H9 (cell line): ENCODE measurements around the gene PITPNM1. TPM values are rescaled to one million over a fixed set of nuclear protein-coding genes. Genes with fewer than 3 reads are reported as not detected.

Experiments used
- DNase-seq: peaks from one replicate; pipeline ENCODE4 v3.0.0-alpha.2; 2017
- H2AFZ ChIP-seq: one replicate; pipeline ENCODE4 v1.6.1; 2013; ENCODE audit warnings: mild to moderate bottlenecking, low read length, control low read depth, moderate library complexity
- H2AK5ac ChIP-seq: 2 replicates; pipeline ENCODE4 v1.6.1; 2013; ENCODE audit warnings: low read length, control low read depth, mixed read lengths; ENCODE audit not compliant: insufficient read length
- H2BK120ac ChIP-seq: one replicate; pipeline ENCODE4 v1.6.1; 2013; ENCODE audit warnings: low read depth, mild to moderate bottlenecking, low read length, control low read depth, inconsistent platforms; ENCODE audit not compliant: poor library complexity, severe bottlenecking
- H2BK12ac ChIP-seq: 2 replicates; pipeline ENCODE4 v1.6.1; 2013; ENCODE audit warnings: low read length, control low read depth, mixed read lengths, low read depth; ENCODE audit not compliant: insufficient read length
- H2BK15ac ChIP-seq: 2 replicates; pipeline ENCODE4 v1.6.1; 2013; ENCODE audit warnings: low read depth, low read length, control low read depth
- H2BK20ac ChIP-seq: one replicate; pipeline ENCODE4 v1.6.1; 2013; ENCODE audit warnings: low read depth, mild to moderate bottlenecking, low read length, control low read depth, inconsistent platforms; ENCODE audit not compliant: poor library complexity, severe bottlenecking
- H2BK5ac ChIP-seq: 2 replicates; pipeline ENCODE4 v1.6.1; 2013; ENCODE audit warnings: low read length, control low read depth, mixed read lengths; ENCODE audit not compliant: insufficient read length
- H3K14ac ChIP-seq: 2 replicates; pipeline ENCODE4 v1.6.1; 2013; ENCODE audit warnings: low read length, control low read depth; ENCODE audit not compliant: insufficient read depth
- H3K18ac ChIP-seq: 2 replicates; pipeline ENCODE4 v1.6.1; 2013; ENCODE audit warnings: low read depth, mild to moderate bottlenecking, mixed read lengths, low read length, control low read depth; ENCODE audit not compliant: insufficient read length
- H3K23ac ChIP-seq: 2 replicates; pipeline ENCODE4 v1.6.1; 2013; ENCODE audit warnings: low read length, control low read depth, mixed read lengths, low read depth; ENCODE audit not compliant: insufficient read length
- H3K23me2 ChIP-seq: 2 replicates; pipeline ENCODE4 v1.6.1; 2013; ENCODE audit warnings: low read depth, mild to moderate bottlenecking, mixed read lengths, low read length, control low read depth; ENCODE audit not compliant: insufficient read length, poor library complexity, severe bottlenecking
- H3K27ac ChIP-seq: 2 replicates; pipeline ENCODE4 v1.5.1; 2013; ENCODE audit warnings: low read length, control low read depth, mixed read lengths, low read depth; ENCODE audit not compliant: insufficient read length
- H3K27me3 ChIP-seq: 2 replicates; pipeline ENCODE4 v1.6.1; 2013; ENCODE audit warnings: low read length, control low read depth, inconsistent platforms; ENCODE audit not compliant: insufficient read depth
- H3K4ac ChIP-seq: 2 replicates; pipeline ENCODE4 v1.6.1; 2013; ENCODE audit warnings: low read depth, mild to moderate bottlenecking, control low read depth, inconsistent platforms, low read length, moderate library complexity
- H3K4me1 ChIP-seq: 2 replicates; pipeline ENCODE4 v1.6.1; 2013; ENCODE audit warnings: low read length, control low read depth, inconsistent platforms; ENCODE audit not compliant: insufficient read depth
- H3K4me2 ChIP-seq: 2 replicates; pipeline ENCODE4 v1.6.1; 2013; ENCODE audit warnings: low read length, control low read depth, mixed read lengths; ENCODE audit not compliant: insufficient read length, insufficient read depth
- H3K56ac ChIP-seq: 2 replicates; pipeline ENCODE4 v1.6.1; 2013; ENCODE audit warnings: low read depth, mild to moderate bottlenecking, mixed read lengths, low read length, control low read depth; ENCODE audit not compliant: insufficient read length
- H3K79me1 ChIP-seq: 2 replicates; pipeline ENCODE4 v1.6.1; 2013; ENCODE audit warnings: low read depth, mild to moderate bottlenecking, moderate library complexity, low read length, control low read depth, inconsistent platforms; ENCODE audit not compliant: insufficient read depth, poor library complexity, severe bottlenecking
- H3K79me2 ChIP-seq: 2 replicates; pipeline ENCODE4 v1.6.1; 2013; ENCODE audit warnings: low read length, control low read depth, inconsistent platforms; ENCODE audit not compliant: insufficient read depth
- H3K9ac ChIP-seq: 2 replicates; pipeline ENCODE4 v1.6.1; 2013; ENCODE audit warnings: low read length, control low read depth, mixed read lengths; ENCODE audit not compliant: insufficient read length; ENCODE audit errors: extremely low read depth
- H3K9me3 ChIP-seq: one replicate; pipeline ENCODE4 v1.6.1; 2013; ENCODE audit warnings: low read depth, low read length, inconsistent platforms; ENCODE audit not compliant: control insufficient read depth
- H3T11ph ChIP-seq: one replicate; pipeline ENCODE4 v1.6.1; 2013; ENCODE audit warnings: mild to moderate bottlenecking, low read length, control low read depth, inconsistent platforms
- H4K20me1 ChIP-seq: one replicate; pipeline ENCODE4 v1.6.1; 2013; ENCODE audit not compliant: control insufficient read depth, insufficient read length, insufficient read depth
- H4K5ac ChIP-seq: 2 replicates; pipeline ENCODE4 v1.6.1; 2013; ENCODE audit warnings: low read depth, mild to moderate bottlenecking, mixed read lengths, low read length, control low read depth; ENCODE audit not compliant: insufficient read length
- H4K8ac ChIP-seq: replicated peaks from 2 replicates; pipeline ENCODE4 v1.6.1; 2013; ENCODE audit warnings: low read length, control low read depth, mixed read lengths, low read depth; ENCODE audit not compliant: insufficient read length
- H4K91ac ChIP-seq: 2 replicates; pipeline ENCODE4 v1.6.1; 2013; ENCODE audit warnings: low read depth, mild to moderate bottlenecking, moderate library complexity, mixed read lengths, low read length, control low read depth; ENCODE audit not compliant: insufficient read length
- H3K27ac Mint-ChIP-seq, 3 experiments: 2 replicates in 2 of 3; 3 replicates in 1 of 3; pipeline ENCODE4 v1.8.0; 2020 to 2021; ENCODE audit warnings: mixed read lengths in 3 of 3, mild to moderate bottlenecking in 1 of 3, moderate library complexity in 1 of 3
- H3K27me3 Mint-ChIP-seq: 2 replicates; pipeline ENCODE4 v1.8.0; 2021; ENCODE audit warnings: low read depth, mild to moderate bottlenecking, moderate library complexity, mixed read lengths
- H3K36me3 Mint-ChIP-seq, 3 experiments: 2 replicates in 2 of 3; 3 replicates in 1 of 3; pipeline ENCODE4 v1.8.0; 2020 to 2021; ENCODE audit warnings: low read depth in 3 of 3, mixed read lengths in 3 of 3; ENCODE audit not compliant: insufficient read depth in 1 of 3
- H3K4me1 Mint-ChIP-seq, 2 experiments: 2 replicates each; pipeline ENCODE4 v1.8.0; 2020; ENCODE audit warnings: mixed read lengths in 2 of 2
- H3K4me3 Mint-ChIP-seq, 2 experiments: 2 replicates in 1 of 2; 3 replicates in 1 of 2; pipeline ENCODE4 v1.8.0; 2020 to 2021; ENCODE audit warnings: mild to moderate bottlenecking in 2 of 2, mixed read lengths in 2 of 2, moderate library complexity in 1 of 2
- H3K9me3 Mint-ChIP-seq, 2 experiments: 2 replicates in 1 of 2; 3 replicates in 1 of 2; pipeline ENCODE4 v1.8.0; 2020; ENCODE audit warnings: mild to moderate bottlenecking in 2 of 2, mixed read lengths in 2 of 2, moderate library complexity in 1 of 2
- CTCF ChIP-seq: fragments of 200-600 bp; sonication (generic); conservative IDR thresholded peaks from 3 replicates; pipeline ENCODE4 v1.8.0; 2021; ENCODE audit warnings: antibody characterized with exemption, mild to moderate bottlenecking
- WGBS: extraction: QIAGEN DNeasy Blood & Tissue Kit; methylation state at CpG from one replicate; pipeline ENCODE4 v1.1.7; 2013; ENCODE audit warnings: missing lambda C conversion rate, low lambda C conversion rate, mixed read lengths; ENCODE audit not compliant: insufficient read length; ENCODE audit errors: extremely low coverage; 5-methylcytosine and 5-hydroxymethylcytosine counted together
- total RNA-seq: library from RNA; stranded (reverse); gene quantifications from 2 replicates; pipeline ENCODE4 v1.2.1, GENCODE V29; 2021

PITPNM1 gene
- total RNA-seq, 1 experiment from 2014 or later = 43.5 TPM

GRCh38 chr11:67505605-67506396 is 638 bp upstream of the PITPNM1 start:
- Histone ChIP-seq H4K91ac (no peak overlapping the region), H2BK20ac (no peak overlapping the region), H2BK12ac (no peak overlapping the region), H3K9me3 (no peaks in the 10 kb centered on the region), H3K4me1 (no peaks in the 10 kb centered on the region), H3K23ac (no peak overlapping the region), H3K79me2 (peaks cover 2% of the 10 kb centered on the region; the same call in 1 of the 2 replicates), H4K20me1 (no peaks in the 10 kb centered on the region), H3K9ac (no peak overlapping the region), H2BK120ac (no peak overlapping the region), H3K27me3 (no peaks in the 10 kb centered on the region), H3K79me1 (no peaks in the 10 kb centered on the region), H4K5ac (no peak overlapping the region), H3K56ac (no peak overlapping the region), H4K8ac (no peak overlapping the region), H2BK15ac (no peak overlapping the region), H3K18ac (no peak overlapping the region), H3T11ph (no peak overlapping the region), H2AK5ac (no peak overlapping the region), H3K14ac (no peak overlapping the region), H3K4me2 (no peak overlapping the region), H3K27ac (no peak overlapping the region), H2AFZ (no peak overlapping the region), H3K4ac (no peak overlapping the region), H3K23me2 (peaks cover 17% of the 10 kb centered on the region), H2BK5ac (no peak overlapping the region)
- TF ChIP-seq CTCF = peak; percentile 98
- H3K36me3 Mint-ChIP-seq = peaks cover 6 to 19% (median 14%) of the 10 kb centered on the region in 3 experiments; a peak in 6 of 7 replicates
- WGBS = no CpG with 5 or more reads among the region's 17 CpGs
- H3K4me3 Mint-ChIP-seq = peak overlapping the region; percentile 79 to 82
- H3K4me1 Mint-ChIP-seq = peaks cover 19 to 30% of the 10 kb centered on the region in 2 experiments
- peak overlapping the region in 2 of 3 experiments; percentile 76 to 89; a peak in 5 of 7 replicates for H3K27ac Mint-ChIP-seq
- H3K9me3 Mint-ChIP-seq = no peaks in the 10 kb centered on the region; a peak in 1 of 5 replicates
- DNase-seq = peak; percentile 95
- H3K27me3 Mint-ChIP-seq = peaks cover 18% of the 10 kb centered on the region
